Skeletal muscle tissue (tissue), 4 donors: ENCODE results near the gene UQCRQ. TPM values are rescaled to one million over a fixed set of nuclear protein-coding genes. Genes with fewer than 3 reads are reported as not detected.

Experiments
- H3K27ac ChIP-seq: one replicate; pipeline ENCODE4 v1.7.0; 2013; ENCODE audit warnings: mild to moderate bottlenecking, low read depth, low read length, inconsistent platforms
- H3K27me3 ChIP-seq, 3 donors: one replicate each; pipeline ENCODE4 v1.7.0; 2013; ENCODE audit warnings: low read length in 3 of 3; ENCODE audit not compliant: control insufficient read depth in 3 of 3, insufficient read depth in 3 of 3
- H3K36me3 ChIP-seq, 3 donors: one replicate each; pipeline ENCODE4 v1.7.0; 2013; ENCODE audit warnings: low read length in 3 of 3; ENCODE audit not compliant: control insufficient read depth in 3 of 3, insufficient read depth in 3 of 3
- H3K4me1 ChIP-seq, 3 donors: one replicate each; pipeline ENCODE4 v1.7.0; 2013; ENCODE audit warnings: low read length in 3 of 3, mild to moderate bottlenecking in 3 of 3; ENCODE audit not compliant: control insufficient read depth in 3 of 3, insufficient read depth in 3 of 3
- H3K4me3 ChIP-seq, 3 donors: one replicate each; pipeline ENCODE4 v1.7.0; 2013; ENCODE audit warnings: low read length in 3 of 3
- H3K9ac ChIP-seq, 3 donors: one replicate each; pipeline ENCODE4 v1.7.0; 2013; ENCODE audit warnings: low read length in 3 of 3, mild to moderate bottlenecking in 3 of 3, moderate library complexity in 2 of 3, low read depth in 1 of 3
- H3K9me3 ChIP-seq, 3 donors: one replicate each; pipeline ENCODE4 v1.7.0; 2013; ENCODE audit warnings: low read length in 3 of 3; ENCODE audit not compliant: control insufficient read depth in 3 of 3
- total RNA-seq: library from RNA; depleted of rRNA; stranded (reverse); fragments of >200 nt; gene quantifications from one replicate; pipeline ENCODE4 v1.2.3, GENCODE V29; 2014
- donor health status: Osteomylitis.

UQCRQ gene
- total RNA-seq, 1 donor from 2014 or later: 135 TPM

- peaks cover 8 to 11% (median 9%) of the 10 kb centered on the region in 3 donors for H3K4me1 ChIP-seq
- peaks cover 7 to 37% (median 24%) of the 10 kb centered on the region in 3 donors for H3K27me3 ChIP-seq
- H3K9me3 ChIP-seq: no peaks in the 10 kb centered on the region
- H3K9ac ChIP-seq: no peak overlapping the region
- no peak overlapping the region for H3K4me3 ChIP-seq
- no peaks in the 10 kb centered on the region for H3K36me3 ChIP-seq
- H3K27ac ChIP-seq: no peak overlapping the region
Observed at GRCh38 chr5:132825033-132825833, 41.2 kb upstream of the UQCRQ start.

GRCh38 chr5:132825834-132826391 lies 40.5 kb upstream of the UQCRQ start:
- Histone ChIP-seq H3K27ac (no peak overlapping the region), H3K36me3 (no peaks in the 10 kb centered on the region), H3K4me1 (peaks cover 8 to 14% (median 9%) of the 10 kb centered on the region in 3 donors), H3K27me3 (peaks cover 7 to 41% (median 27%) of the 10 kb centered on the region in 3 donors), H3K9ac (peak overlapping the region in 1 of 3 donors; percentile 33), H3K4me3 (no peak overlapping the region), H3K9me3 (no peaks in the 10 kb centered on the region)

- no peak overlapping the region for H3K4me3 ChIP-seq
- no peaks in the 10 kb centered on the region for H3K9me3 ChIP-seq
- H3K4me1 ChIP-seq: peaks cover 8 to 17% (median 9%) of the 10 kb centered on the region in 3 donors
- H3K36me3 ChIP-seq: no peaks in the 10 kb centered on the region
- peaks cover 7 to 41% (median 31%) of the 10 kb centered on the region in 3 donors for H3K27me3 ChIP-seq
- no peak overlapping the region for H3K27ac ChIP-seq
- peak overlapping the region in 1 of 3 donors; percentile 33 for H3K9ac ChIP-seq
Observed at GRCh38 chr5:132826424-132827082, 39.9 kb upstream of the UQCRQ start.

- Histone ChIP-seq H3K9ac (no peak overlapping the region), H3K4me1 (peaks cover 5 to 17% (median 8%) of the 10 kb centered on the region in 3 donors), H3K4me3 (no peak overlapping the region), H3K27ac (no peak overlapping the region), H3K36me3 (no peaks in the 10 kb centered on the region), H3K27me3 (peaks cover 7 to 41% (median 31%) of the 10 kb centered on the region in 3 donors), H3K9me3 (no peaks in the 10 kb centered on the region)
Observed at GRCh38 chr5:132827943-132828673, 38.3 kb upstream of the UQCRQ start.

DNA sequence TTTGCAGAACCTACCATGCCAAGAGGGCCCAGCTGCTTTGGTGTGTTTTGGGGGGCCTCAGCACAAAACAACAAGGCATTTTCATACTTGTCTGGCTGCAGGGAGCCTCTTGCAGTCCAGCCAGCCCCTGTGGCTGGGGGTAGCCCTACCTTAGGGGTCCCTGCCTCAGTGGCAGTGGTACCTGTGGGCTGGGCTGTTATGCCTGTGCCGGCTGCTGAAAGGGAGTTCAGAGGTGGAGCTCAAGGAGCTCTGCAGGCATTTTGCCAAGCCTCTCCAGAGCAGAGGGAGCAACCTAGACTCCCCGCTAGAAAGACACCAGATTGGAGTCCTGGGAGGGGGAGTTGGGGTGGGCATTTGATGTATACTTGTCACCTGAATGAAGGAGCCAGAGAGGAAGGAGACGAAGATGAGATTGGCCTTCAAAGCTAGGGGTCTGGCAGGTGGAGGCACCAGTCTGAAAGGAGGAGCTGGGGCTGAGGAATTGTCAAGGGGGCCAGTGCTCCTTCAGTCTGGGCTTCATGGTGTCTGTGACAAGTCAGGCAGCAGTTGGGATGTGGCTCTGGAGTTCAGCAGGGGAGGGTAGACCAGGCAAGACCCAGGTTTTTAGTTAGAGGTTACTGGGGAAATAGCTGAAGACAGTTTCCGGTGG lies 37.5 kb upstream of the UQCRQ start:
- peaks cover 7 to 35% (median 31%) of the 10 kb centered on the region in 3 donors for H3K27me3 ChIP-seq
- peak overlapping the region in 1 of 3 donors; percentile 78 for H3K9ac ChIP-seq
- no peak overlapping the region for H3K27ac ChIP-seq

DNA sequence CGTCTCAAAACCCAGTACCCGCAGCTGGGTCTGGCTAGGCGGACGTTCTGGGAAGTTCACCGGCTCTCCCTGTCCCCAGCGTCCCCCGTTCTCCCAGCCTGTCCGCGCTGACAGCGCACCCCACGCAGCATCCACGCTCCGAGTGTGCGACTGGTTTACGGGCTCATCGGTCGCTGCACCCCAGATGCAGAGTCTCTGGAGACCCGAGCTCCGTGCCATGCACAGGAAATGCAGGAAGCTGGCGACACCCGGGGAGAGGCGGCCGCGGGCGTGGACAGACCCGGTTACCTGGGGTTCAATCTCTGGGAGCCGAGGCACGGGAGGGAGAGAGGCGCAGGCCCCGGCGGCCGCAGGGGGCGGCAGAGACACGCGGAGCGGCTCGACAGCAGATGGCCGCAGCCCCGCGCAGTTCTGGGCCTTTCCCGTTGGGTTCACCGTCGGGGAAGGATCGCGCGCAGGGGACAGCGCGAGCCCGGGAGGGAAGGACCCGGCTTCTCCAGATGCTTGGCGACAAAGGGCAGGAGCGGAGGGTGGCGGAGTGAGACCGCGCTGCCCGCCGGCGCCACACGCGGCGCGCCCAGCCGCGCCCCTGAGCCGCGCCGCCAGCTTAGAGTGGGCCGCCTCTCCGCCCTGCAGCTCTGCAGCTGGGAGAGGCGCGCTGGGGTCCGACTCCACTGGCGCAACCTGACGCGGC lies 36.6 kb upstream of the UQCRQ start:
- Histone ChIP-seq H3K9ac (peak overlapping the region; percentile 57 to 78 (median 73)), H3K27me3 (peaks cover 7 to 33% (median 26%) of the 10 kb centered on the region in 3 donors), H3K36me3 (no peaks in the 10 kb centered on the region), H3K27ac (no peak overlapping the region), H3K4me3 (peak overlapping the region; percentile 66 to 81 (median 73)), H3K4me1 (peaks cover 4 to 17% (median 8%) of the 10 kb centered on the region in 3 donors), H3K9me3 (no peaks in the 10 kb centered on the region)

More for the DNA sequence above, 37.5 kb upstream of the UQCRQ start:
- Histone ChIP-seq H3K4me3 (peak overlapping the region in 2 of 3 donors; percentile 66 to 81), H3K9me3 (no peaks in the 10 kb centered on the region), H3K36me3 (no peaks in the 10 kb centered on the region), H3K4me1 (peaks cover 4 to 17% (median 8%) of the 10 kb centered on the region in 3 donors)

GRCh38 chr5:132830436-132831094 lies 35.9 kb upstream of the UQCRQ start, which contains the start of gene SHROOM1:
TSS of gene SHROOM1 (minus strand) at chr5:132830647. CDS start at chr5:132826140, 4,507 bp downstream.
- peak within 1 kb of the TSS; percentile 66 to 81 (median 73) for H3K4me3 ChIP-seq
- H3K36me3 ChIP-seq: no peaks in the 10 kb centered on the region
- H3K27me3 ChIP-seq: peaks cover 7 to 30% (median 23%) of the 10 kb centered on the region in 3 donors
- peaks cover 4 to 17% (median 8%) of the 10 kb centered on the region in 3 donors for H3K4me1 ChIP-seq
- H3K27ac ChIP-seq: no peak within 1 kb of the TSS
- H3K9ac ChIP-seq: peak within 1 kb of the TSS; percentile 57 to 78 (median 73)
- no peaks in the 10 kb centered on the region for H3K9me3 ChIP-seq

DNA sequence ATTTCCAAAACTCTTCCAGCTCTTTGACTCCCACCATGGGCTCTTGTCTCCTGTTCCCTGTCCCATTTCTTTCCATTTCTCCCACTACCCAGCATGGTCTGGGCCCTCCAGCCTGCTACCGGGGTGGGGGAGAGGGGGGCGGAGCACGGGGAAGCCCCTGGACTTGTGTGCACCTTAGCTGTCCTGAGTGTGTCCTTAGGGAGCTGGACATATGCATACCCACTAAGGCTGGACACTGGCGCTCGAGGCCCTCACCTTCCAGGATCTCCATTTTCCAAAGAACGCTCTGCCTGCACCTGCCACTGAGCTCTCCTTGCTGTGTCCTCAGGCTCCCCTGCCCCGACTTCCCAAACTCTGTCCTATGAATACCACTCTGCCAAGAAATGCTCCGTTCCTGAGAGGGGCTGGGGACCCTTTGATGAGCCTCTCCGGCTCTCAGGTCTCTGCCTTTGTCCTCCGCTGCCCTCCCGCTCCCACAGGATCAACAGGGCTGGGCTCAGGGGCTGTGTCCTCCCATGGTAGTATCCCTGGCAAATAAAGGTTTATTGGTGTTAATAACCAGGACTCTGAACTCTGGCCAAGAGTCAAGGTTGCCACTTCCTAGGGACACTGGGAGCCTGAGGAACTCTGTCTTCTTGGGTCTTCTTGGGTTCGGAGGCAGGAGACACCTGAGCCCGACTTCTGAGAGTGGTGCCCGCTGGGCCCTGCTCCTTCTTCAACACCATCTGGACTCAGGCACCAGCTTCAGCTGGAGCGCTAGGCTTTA lies 35.2 kb upstream of the UQCRQ start:
- H3K4me1 ChIP-seq: peaks cover 4 to 17% (median 8%) of the 10 kb centered on the region in 3 donors
- peaks cover 2 to 24% (median 19%) of the 10 kb centered on the region in 3 donors for H3K27me3 ChIP-seq
- peak overlapping the region in 2 of 3 donors; percentile 73 to 78 for H3K9ac ChIP-seq
- H3K27ac ChIP-seq: no peak overlapping the region
- peak overlapping the region in 1 of 3 donors; percentile 73 for H3K4me3 ChIP-seq
- no peaks in the 10 kb centered on the region for H3K9me3 ChIP-seq
- H3K36me3 ChIP-seq: no peaks in the 10 kb centered on the region
